H9 (cell line): ENCODE results near the gene TRABD. TPM values are rescaled to one million over a fixed set of nuclear protein-coding genes. Genes with fewer than 3 reads are reported as not detected.

Experiments
- DNase-seq: peaks from one replicate; pipeline ENCODE4 v3.0.0-alpha.2; 2017
- H2AFZ ChIP-seq: one replicate; pipeline ENCODE4 v1.6.1; 2013; ENCODE audit warnings: mild to moderate bottlenecking, low read length, control low read depth, moderate library complexity
- H2AK5ac ChIP-seq: 2 replicates; pipeline ENCODE4 v1.6.1; 2013; ENCODE audit warnings: low read length, control low read depth, mixed read lengths; ENCODE audit not compliant: insufficient read length
- H2BK120ac ChIP-seq: one replicate; pipeline ENCODE4 v1.6.1; 2013; ENCODE audit warnings: low read depth, mild to moderate bottlenecking, low read length, control low read depth, inconsistent platforms; ENCODE audit not compliant: poor library complexity, severe bottlenecking
- H2BK12ac ChIP-seq: 2 replicates; pipeline ENCODE4 v1.6.1; 2013; ENCODE audit warnings: low read length, control low read depth, mixed read lengths, low read depth; ENCODE audit not compliant: insufficient read length
- H2BK15ac ChIP-seq: 2 replicates; pipeline ENCODE4 v1.6.1; 2013; ENCODE audit warnings: low read depth, low read length, control low read depth
- H2BK20ac ChIP-seq: one replicate; pipeline ENCODE4 v1.6.1; 2013; ENCODE audit warnings: low read depth, mild to moderate bottlenecking, low read length, control low read depth, inconsistent platforms; ENCODE audit not compliant: poor library complexity, severe bottlenecking
- H2BK5ac ChIP-seq: 2 replicates; pipeline ENCODE4 v1.6.1; 2013; ENCODE audit warnings: low read length, control low read depth, mixed read lengths; ENCODE audit not compliant: insufficient read length
- H3K14ac ChIP-seq: 2 replicates; pipeline ENCODE4 v1.6.1; 2013; ENCODE audit warnings: low read length, control low read depth; ENCODE audit not compliant: insufficient read depth
- H3K18ac ChIP-seq: 2 replicates; pipeline ENCODE4 v1.6.1; 2013; ENCODE audit warnings: low read depth, mild to moderate bottlenecking, mixed read lengths, low read length, control low read depth; ENCODE audit not compliant: insufficient read length
- H3K23ac ChIP-seq: 2 replicates; pipeline ENCODE4 v1.6.1; 2013; ENCODE audit warnings: low read length, control low read depth, mixed read lengths, low read depth; ENCODE audit not compliant: insufficient read length
- H3K23me2 ChIP-seq: 2 replicates; pipeline ENCODE4 v1.6.1; 2013; ENCODE audit warnings: low read depth, mild to moderate bottlenecking, mixed read lengths, low read length, control low read depth; ENCODE audit not compliant: insufficient read length, poor library complexity, severe bottlenecking
- H3K27ac ChIP-seq: 2 replicates; pipeline ENCODE4 v1.5.1; 2013; ENCODE audit warnings: low read length, control low read depth, mixed read lengths, low read depth; ENCODE audit not compliant: insufficient read length
- H3K27me3 ChIP-seq: 2 replicates; pipeline ENCODE4 v1.6.1; 2013; ENCODE audit warnings: low read length, control low read depth, inconsistent platforms; ENCODE audit not compliant: insufficient read depth
- H3K4ac ChIP-seq: 2 replicates; pipeline ENCODE4 v1.6.1; 2013; ENCODE audit warnings: low read depth, mild to moderate bottlenecking, control low read depth, inconsistent platforms, low read length, moderate library complexity
- H3K4me1 ChIP-seq: 2 replicates; pipeline ENCODE4 v1.6.1; 2013; ENCODE audit warnings: low read length, control low read depth, inconsistent platforms; ENCODE audit not compliant: insufficient read depth
- H3K4me2 ChIP-seq: 2 replicates; pipeline ENCODE4 v1.6.1; 2013; ENCODE audit warnings: low read length, control low read depth, mixed read lengths; ENCODE audit not compliant: insufficient read length, insufficient read depth
- H3K56ac ChIP-seq: 2 replicates; pipeline ENCODE4 v1.6.1; 2013; ENCODE audit warnings: low read depth, mild to moderate bottlenecking, mixed read lengths, low read length, control low read depth; ENCODE audit not compliant: insufficient read length
- H3K79me1 ChIP-seq: 2 replicates; pipeline ENCODE4 v1.6.1; 2013; ENCODE audit warnings: low read depth, mild to moderate bottlenecking, moderate library complexity, low read length, control low read depth, inconsistent platforms; ENCODE audit not compliant: insufficient read depth, poor library complexity, severe bottlenecking
- H3K79me2 ChIP-seq: 2 replicates; pipeline ENCODE4 v1.6.1; 2013; ENCODE audit warnings: low read length, control low read depth, inconsistent platforms; ENCODE audit not compliant: insufficient read depth
- H3K9ac ChIP-seq: 2 replicates; pipeline ENCODE4 v1.6.1; 2013; ENCODE audit warnings: low read length, control low read depth, mixed read lengths; ENCODE audit not compliant: insufficient read length; ENCODE audit errors: extremely low read depth
- H3K9me3 ChIP-seq: one replicate; pipeline ENCODE4 v1.6.1; 2013; ENCODE audit warnings: low read depth, low read length, inconsistent platforms; ENCODE audit not compliant: control insufficient read depth
- H3T11ph ChIP-seq: one replicate; pipeline ENCODE4 v1.6.1; 2013; ENCODE audit warnings: mild to moderate bottlenecking, low read length, control low read depth, inconsistent platforms
- H4K20me1 ChIP-seq: one replicate; pipeline ENCODE4 v1.6.1; 2013; ENCODE audit not compliant: control insufficient read depth, insufficient read length, insufficient read depth
- H4K5ac ChIP-seq: 2 replicates; pipeline ENCODE4 v1.6.1; 2013; ENCODE audit warnings: low read depth, mild to moderate bottlenecking, mixed read lengths, low read length, control low read depth; ENCODE audit not compliant: insufficient read length
- H4K8ac ChIP-seq: replicated peaks from 2 replicates; pipeline ENCODE4 v1.6.1; 2013; ENCODE audit warnings: low read length, control low read depth, mixed read lengths, low read depth; ENCODE audit not compliant: insufficient read length
- H4K91ac ChIP-seq: 2 replicates; pipeline ENCODE4 v1.6.1; 2013; ENCODE audit warnings: low read depth, mild to moderate bottlenecking, moderate library complexity, mixed read lengths, low read length, control low read depth; ENCODE audit not compliant: insufficient read length
- H3K27ac Mint-ChIP-seq, 3 experiments: 2 replicates in 2 of 3; 3 replicates in 1 of 3; pipeline ENCODE4 v1.8.0; 2020 to 2021; ENCODE audit warnings: mixed read lengths in 3 of 3, mild to moderate bottlenecking in 1 of 3, moderate library complexity in 1 of 3
- H3K27me3 Mint-ChIP-seq: 2 replicates; pipeline ENCODE4 v1.8.0; 2021; ENCODE audit warnings: low read depth, mild to moderate bottlenecking, moderate library complexity, mixed read lengths
- H3K36me3 Mint-ChIP-seq, 3 experiments: 2 replicates in 2 of 3; 3 replicates in 1 of 3; pipeline ENCODE4 v1.8.0; 2020 to 2021; ENCODE audit warnings: low read depth in 3 of 3, mixed read lengths in 3 of 3; ENCODE audit not compliant: insufficient read depth in 1 of 3
- H3K4me1 Mint-ChIP-seq, 2 experiments: 2 replicates each; pipeline ENCODE4 v1.8.0; 2020; ENCODE audit warnings: mixed read lengths in 2 of 2
- H3K4me3 Mint-ChIP-seq, 2 experiments: 2 replicates in 1 of 2; 3 replicates in 1 of 2; pipeline ENCODE4 v1.8.0; 2020 to 2021; ENCODE audit warnings: mild to moderate bottlenecking in 2 of 2, mixed read lengths in 2 of 2, moderate library complexity in 1 of 2
- H3K9me3 Mint-ChIP-seq, 2 experiments: 2 replicates in 1 of 2; 3 replicates in 1 of 2; pipeline ENCODE4 v1.8.0; 2020; ENCODE audit warnings: mild to moderate bottlenecking in 2 of 2, mixed read lengths in 2 of 2, moderate library complexity in 1 of 2
- CTCF ChIP-seq: fragments of 200-600 bp; sonication (generic); conservative IDR thresholded peaks from 3 replicates; pipeline ENCODE4 v1.8.0; 2021; ENCODE audit warnings: antibody characterized with exemption, mild to moderate bottlenecking
- WGBS: extraction: QIAGEN DNeasy Blood & Tissue Kit; methylation state at CpG from one replicate; pipeline ENCODE4 v1.1.7; 2013; ENCODE audit warnings: missing lambda C conversion rate, low lambda C conversion rate, mixed read lengths; ENCODE audit not compliant: insufficient read length; ENCODE audit errors: extremely low coverage; 5-methylcytosine and 5-hydroxymethylcytosine counted together
- total RNA-seq: library from RNA; stranded (reverse); gene quantifications from 2 replicates; pipeline ENCODE4 v1.2.1, GENCODE V29; 2021

Gene TRABD
- total RNA-seq, 1 experiment from 2014 or later: 47.8 TPM

DNA sequence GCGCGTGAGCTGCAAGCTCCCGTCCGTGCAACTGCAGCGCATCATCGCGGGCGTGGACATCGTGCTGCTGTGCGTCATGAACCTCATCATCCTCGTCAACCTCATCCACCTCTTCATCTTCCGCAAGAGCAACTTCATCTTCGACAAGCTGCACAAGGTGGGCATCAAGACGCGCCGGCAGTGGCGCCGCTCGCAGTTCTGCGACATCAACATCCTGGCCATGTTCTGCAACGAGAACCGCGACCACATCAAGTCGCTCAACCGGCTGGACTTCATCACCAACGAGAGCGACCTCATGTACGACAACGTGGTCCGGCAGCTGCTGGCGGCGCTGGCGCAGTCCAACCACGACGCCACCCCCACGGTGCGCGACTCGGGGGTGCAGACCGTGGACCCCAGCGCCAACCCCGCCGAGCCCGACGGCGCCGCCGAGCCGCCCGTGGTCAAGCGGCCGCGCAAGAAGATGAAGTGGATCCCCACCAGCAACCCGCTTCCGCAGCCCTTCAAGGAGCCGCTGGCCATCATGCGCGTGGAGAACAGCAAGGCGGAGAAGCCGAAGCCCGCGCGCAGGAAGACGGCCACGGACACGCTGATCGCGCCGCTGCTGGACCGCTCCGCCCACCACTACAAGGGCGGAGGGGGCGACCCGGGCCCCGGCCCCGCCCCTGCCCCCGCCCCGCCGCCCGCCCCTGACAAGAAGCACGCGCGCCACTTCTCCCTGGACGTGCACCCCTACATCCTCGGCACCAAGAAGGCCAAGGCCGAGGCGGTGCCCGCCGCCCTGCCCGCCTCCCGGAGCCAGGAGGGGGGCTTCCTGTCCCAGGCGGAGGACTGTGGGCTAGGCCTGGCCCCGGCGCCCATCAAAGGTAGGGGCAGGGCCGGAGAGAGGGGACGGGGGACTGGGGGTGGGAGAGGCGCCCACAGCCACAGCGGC lies 7.9 kb upstream of the TRABD start:
- no peak overlapping the region for H2BK15ac ChIP-seq
- Mint-ChIP-seq H3K9me3 (no peaks in the 10 kb centered on the region; a peak in 2 of 5 replicates), H3K4me3 (no peak overlapping the region), H3K36me3 (peaks cover 0 to 14% (median 4%) of the 10 kb centered on the region in 3 experiments; a peak in 5 of 7 replicates), H3K4me1 (no peaks in the 10 kb centered on the region), H3K27ac (no peak overlapping the region), H3K27me3 (no peaks in the 10 kb centered on the region)
- no peak overlapping the region for H4K8ac ChIP-seq
- no peak overlapping the region for H3K4me2 ChIP-seq
- H2BK120ac ChIP-seq: no peak overlapping the region
- H3K23me2 ChIP-seq: no peaks in the 10 kb centered on the region
- no peaks in the 10 kb centered on the region for H3K9me3 ChIP-seq
- no peak overlapping the region for H3K23ac ChIP-seq
- H2BK5ac ChIP-seq: no peak overlapping the region
- TF ChIP-seq CTCF: no peak
- H3K79me2 ChIP-seq: no peaks in the 10 kb centered on the region
- no peak overlapping the region for H3K9ac ChIP-seq
- H2AFZ ChIP-seq: no peak overlapping the region
- no peaks in the 10 kb centered on the region for H3K4me1 ChIP-seq
- H4K5ac ChIP-seq: no peak overlapping the region
- no peak overlapping the region for H2AK5ac ChIP-seq
- H3K27me3 ChIP-seq: no peaks in the 10 kb centered on the region; the same call in 1 of the 2 replicates
- no peaks in the 10 kb centered on the region for H3K79me1 ChIP-seq
- no CpG with 5 or more reads among the region's 98 CpGs for WGBS
- H3K56ac ChIP-seq: no peak overlapping the region
- no peak overlapping the region for H2BK12ac ChIP-seq
- no peak overlapping the region for H3K4ac ChIP-seq
- H4K20me1 ChIP-seq: no peaks in the 10 kb centered on the region
- DNase-seq: peak; percentile 56
- no peak overlapping the region for H3K14ac ChIP-seq
- no peak overlapping the region for H4K91ac ChIP-seq
- H3K18ac ChIP-seq: no peak overlapping the region
- no peak overlapping the region for H2BK20ac ChIP-seq
- H3K27ac ChIP-seq: no peak overlapping the region
- H3T11ph ChIP-seq: no peak overlapping the region
